HG03575 (cell line): ENCODE data around the gene CCDC54.

Source experiments
- ATAC-seq: cut with Tn5 transposase; IDR thresholded peaks from one replicate; pipeline ENCODE4 v1.9.1; 2021; ENCODE audit not compliant: unreplicated experiment, insufficient number of reproducible peaks, low FRiP score; ENCODE audit errors: extremely low read depth

Gene CCDC54

GRCh38 chr3:107421881-107422280 lies 44.6 kb downstream of the CCDC54 start:
- ATAC-seq = no peak

- no peak for ATAC-seq
Measured at GRCh38 chr3:107425033-107425432, 47.8 kb downstream of the CCDC54 start.

- no peak for ATAC-seq
Measured at GRCh38 chr3:107426223-107426622, 49.0 kb downstream of the CCDC54 start.
